SU-DHL-6 (cell line): Measurements from ENCODE around the gene USB1.

Source experiments
- H2AFZ ChIP-seq: fragments of 200-600 bp; sonication (generic); 2 replicates; pipeline ENCODE4 v1.6.1; 2014; ENCODE audit warnings: low read depth, mild to moderate bottlenecking, moderate library complexity, mixed read lengths, antibody characterized with exemption, low read length; ENCODE audit not compliant: severe bottlenecking
- H3F3A ChIP-seq: fragments of 200-600 bp; shearing (Covaris generic); 2 replicates; pipeline ENCODE4 v1.6.0; 2016; ENCODE audit warnings: antibody characterized with exemption, mild to moderate bottlenecking; ENCODE audit not compliant: insufficient read depth
- H3K27ac ChIP-seq: fragments of 200-600 bp; sonication (generic); 2 replicates; pipeline ENCODE4 v1.5.1; 2016; ENCODE audit warnings: low read depth, mild to moderate bottlenecking, low read length, moderate library complexity, mixed read lengths
- H3K27me3 ChIP-seq: fragments of 200-600 bp; sonication (generic), shearing (Covaris generic); 2 replicates; pipeline ENCODE4 v1.6.0; 2014; ENCODE audit warnings: mild to moderate bottlenecking, low read length
- H3K36me3 ChIP-seq: fragments of 200-600 bp; sonication (generic); 2 replicates; pipeline ENCODE4 v1.6.1; 2014; ENCODE audit warnings: mild to moderate bottlenecking, low read length, mixed read lengths
- H3K4me2 ChIP-seq: fragments of 300-600, 200-600 bp; shearing (Covaris generic), sonication (generic); 2 replicates; pipeline ENCODE4 v1.6.0; 2014; ENCODE audit warnings: low read length, low read depth, mild to moderate bottlenecking; ENCODE audit not compliant: poor library complexity, severe bottlenecking
- H3K4me3 ChIP-seq: fragments of 200-600 bp; sonication (generic); 2 replicates; pipeline ENCODE4 v1.5.1; 2014; ENCODE audit warnings: antibody characterized with exemption, low read length, mild to moderate bottlenecking, mixed read lengths; ENCODE audit not compliant: insufficient read depth, poor library complexity, severe bottlenecking
- H3K79me2 ChIP-seq: fragments of 200-600 bp; sonication (generic); 2 replicates; pipeline ENCODE4 v1.6.1; 2014; ENCODE audit warnings: mild to moderate bottlenecking, low read length, moderate library complexity; ENCODE audit not compliant: insufficient read depth
- H3K9ac ChIP-seq: fragments of 200-600 bp; sonication (generic); 2 replicates; pipeline ENCODE4 v1.7.0; 2014; ENCODE audit warnings: mild to moderate bottlenecking, low read length
- H3K9me2 ChIP-seq: fragments of 200-600 bp; sonication (generic); replicated peaks from 2 replicates; pipeline ENCODE4 v1.6.1; 2014; ENCODE audit warnings: low read length; ENCODE audit not compliant: insufficient read depth
- H3K9me3 ChIP-seq: fragments of 200-600 bp; sonication (generic); 2 replicates; pipeline ENCODE4 v1.6.1; 2014; ENCODE audit warnings: low read length, mixed read lengths; ENCODE audit not compliant: insufficient read depth
- H4K20me1 ChIP-seq: fragments of 200-600 bp; sonication (generic); 2 replicates; pipeline ENCODE4 v1.6.1; 2014; ENCODE audit warnings: low read depth, mild to moderate bottlenecking, antibody characterized with exemption, low read length, moderate library complexity, mixed read lengths
- CTCF ChIP-seq: fragments of 200-600 bp; sonication (generic); IDR thresholded peaks from one replicate; pipeline ENCODE4 v1.5.1; 2017; ENCODE audit warnings: antibody characterized with exemption, mild to moderate bottlenecking, low read length, moderate library complexity; ENCODE audit not compliant: insufficient read depth, poor library complexity, severe bottlenecking
- EZH2phosphoT487 ChIP-seq: fragments of 200-600 bp; sonication (generic), shearing (Covaris generic); conservative IDR thresholded peaks from 2 replicates; pipeline ENCODE4 v1.6.1; 2018; ENCODE audit warnings: mild to moderate bottlenecking, antibody characterized with exemption, low read length, moderate library complexity, mixed read lengths

The USB1 gene

GRCh38 chr16:58063377-58064076 is 62.3 kb downstream of the USB1 start:
- Histone ChIP-seq H3K9me2 (no peaks in the 10 kb centered on the region), H3K9ac (no peak overlapping the region), H3F3A (no peaks in the 10 kb centered on the region), H3K4me2 (no peak overlapping the region), H3K9me3 (no peaks in the 10 kb centered on the region), H2AFZ (no peak overlapping the region), H3K27ac (no peak overlapping the region), H3K79me2 (no peaks in the 10 kb centered on the region), H4K20me1 (no peaks in the 10 kb centered on the region), H3K4me3 (no peak overlapping the region), H3K36me3 (no peaks in the 10 kb centered on the region), H3K27me3 (no peaks in the 10 kb centered on the region)
- no peak for TF ChIP-seq CTCF
- TF ChIP-seq EZH2phosphoT487 = no peak

- Histone ChIP-seq H3K4me2 (no peak overlapping the region), H3K9me3 (peaks cover 12% of the 10 kb centered on the region; the same call in 1 of the 2 replicates), H3F3A (no peaks in the 10 kb centered on the region), H3K27ac (no peak overlapping the region), H3K9me2 (no peaks in the 10 kb centered on the region), H4K20me1 (no peaks in the 10 kb centered on the region), H3K79me2 (no peaks in the 10 kb centered on the region), H3K4me3 (no peak overlapping the region), H2AFZ (no peak overlapping the region), H3K9ac (no peak overlapping the region), H3K36me3 (no peaks in the 10 kb centered on the region), H3K27me3 (no peaks in the 10 kb centered on the region)
- TF ChIP-seq EZH2phosphoT487 (no peak), CTCF (no peak)
Measured at GRCh38 chr16:58070585-58070984, 69.4 kb downstream of the USB1 start.
